Posterior cingulate gyrus (tissue), 11 donors: ENCODE results near the gene AARS2.

ENCODE experiments used
- DNase-seq, 10 donors: peaks; one replicate each; pipeline versions ENCODE4 v3.0.0 to v3.0.0-alpha.2; 2020 to 2021; ENCODE audit warnings: mixed read lengths in 3 of 10
- intact Hi-C: fragments of 100-400 bp; cut with DNase I; formaldehyde crosslinking; loops from one replicate; pipeline ENCODE4 v1.15.1; 2023

AARS2 gene

DNA sequence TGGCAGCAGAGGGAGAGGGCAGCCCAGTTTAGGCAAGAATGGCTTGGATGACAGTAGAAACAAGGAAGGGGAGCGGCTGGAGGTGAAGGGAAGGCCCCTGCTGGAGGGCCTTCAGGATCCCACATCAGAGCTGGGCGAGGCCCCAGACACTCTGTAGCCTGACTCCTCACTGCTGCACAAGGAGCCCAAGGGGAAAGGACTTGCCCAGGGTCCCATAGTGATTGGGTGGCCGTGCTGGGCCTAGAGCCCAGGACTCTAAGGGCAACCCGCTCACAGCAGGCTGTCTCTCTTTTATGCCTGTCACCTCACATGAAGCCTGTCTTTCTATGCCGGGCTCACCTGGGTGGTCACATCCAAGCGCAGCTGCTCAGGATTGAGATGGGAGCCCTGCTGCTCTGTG is 9.3 kb downstream of the AARS2 start:
- intact Hi-C loops: loop anchor here (1.0 kb wide), 1 partner anchor 36 kb away; no protein-coding TSS in a partner anchor
- peak in 1 of 10 donors; percentile 55 for DNase-seq

GRCh38 chr6:44302856-44303255 is 10.3 kb downstream of the AARS2 start:
- peak in 1 of 10 donors; percentile 72 for DNase-seq
- intact Hi-C loops: no loop called here

DNA sequence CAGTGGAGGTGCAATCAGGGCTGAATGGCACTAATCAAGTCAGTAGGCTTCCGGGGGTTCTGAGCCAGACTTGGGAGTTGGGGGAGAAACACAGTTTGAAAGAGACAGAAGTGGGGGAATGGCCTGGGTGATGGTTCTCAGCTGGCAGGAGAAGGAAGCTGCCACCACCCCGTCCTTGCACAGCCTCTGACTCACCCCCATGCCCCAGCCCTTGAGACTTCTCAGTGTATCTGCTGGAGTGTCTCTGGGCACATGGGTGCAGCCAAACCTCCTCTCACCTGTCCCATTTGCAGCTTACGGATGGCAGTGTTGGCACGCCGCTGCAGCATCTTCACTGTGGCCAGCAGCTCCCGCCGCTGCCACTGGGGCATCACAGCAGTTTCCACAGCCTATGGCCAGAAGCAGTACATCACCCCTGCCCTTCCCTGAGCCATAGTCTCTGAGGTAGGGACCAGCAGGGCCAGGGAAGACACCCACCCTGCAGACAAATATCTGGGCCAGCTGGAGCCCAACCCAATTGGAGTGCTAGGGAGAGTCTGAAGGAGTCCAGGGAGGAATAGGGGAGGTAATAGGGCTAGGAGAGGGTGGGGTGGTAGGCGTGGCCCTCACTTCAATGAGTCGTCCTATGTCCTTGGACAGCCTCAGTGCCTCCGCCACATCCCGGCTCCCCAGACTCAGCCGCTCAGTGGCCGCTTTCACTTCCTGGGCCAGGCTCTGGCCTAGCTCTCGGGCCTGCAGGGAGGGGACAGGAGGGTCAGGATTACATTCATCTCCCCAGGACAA is 11.2 kb downstream of the AARS2 start:
- intact Hi-C loops: no loop called here

DNA sequence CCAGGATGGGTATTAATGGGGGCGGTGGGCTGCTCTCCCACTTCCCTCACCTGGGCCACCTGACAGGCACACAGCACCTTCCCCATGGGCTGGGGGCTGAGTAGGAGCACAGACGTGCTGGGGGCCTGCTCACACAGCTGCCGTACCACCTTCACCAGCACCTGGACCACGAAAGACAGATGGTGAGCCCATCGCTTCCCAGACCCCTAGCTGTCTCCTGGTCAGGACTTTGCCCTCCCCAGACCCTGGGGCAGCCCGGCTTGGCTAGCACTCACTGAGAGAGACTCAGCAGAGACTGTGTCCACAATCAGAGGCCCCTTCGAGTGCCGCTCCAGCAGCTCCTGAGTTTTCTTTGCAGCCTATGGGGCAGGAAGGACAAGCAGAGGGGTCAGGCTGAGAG is 12.0 kb downstream of the AARS2 start:
- intact Hi-C loops: no loop called here
- peak in 2 of 10 donors; percentile 28 to 71 for DNase-seq

More for the DNA sequence above, 11.2 kb downstream of the AARS2 start:
- peak in 1 of 10 donors; percentile 28 for DNase-seq

GRCh38 chr6:44300292-44300823 is 12.8 kb downstream of the AARS2 start:
- intact Hi-C loops: no loop called here
- DNase-seq: peak in 2 of 10 donors; percentile 35 to 43

GRCh38 chr6:44298864-44299263 is 14.3 kb downstream of the AARS2 start:
- intact Hi-C loops: no loop called here
- DNase-seq: peak in 1 of 10 donors; percentile 43

- intact Hi-C loops: no loop called here
- peak in 1 of 10 donors; percentile 72 for DNase-seq
Observed at GRCh38 chr6:44298055-44298803, 14.9 kb downstream of the AARS2 start.

GRCh38 chr6:44297063-44298038 is 15.8 kb downstream of the AARS2 start:
- intact Hi-C loops: no loop called here
- peak in 9 of 10 donors; percentile 51 to 96 (median 70) for DNase-seq

GRCh38 chr6:44294832-44295791 is 18.0 kb downstream of the AARS2 start:
- intact Hi-C loops: no loop called here
- peak in 4 of 10 donors; percentile 5 to 58 (median 46) for DNase-seq

GRCh38 chr6:44292661-44293365 is 20.3 kb downstream of the AARS2 start:
- intact Hi-C loops: no loop called here
- DNase-seq: peak in 2 of 10 donors; percentile 18 to 82

- intact Hi-C loops: no loop called here
- DNase-seq: peak in 3 of 10 donors; percentile 64 to 67 (median 65)
Observed at GRCh38 chr6:44291841-44292240, 21.3 kb downstream of the AARS2 start.

DNA sequence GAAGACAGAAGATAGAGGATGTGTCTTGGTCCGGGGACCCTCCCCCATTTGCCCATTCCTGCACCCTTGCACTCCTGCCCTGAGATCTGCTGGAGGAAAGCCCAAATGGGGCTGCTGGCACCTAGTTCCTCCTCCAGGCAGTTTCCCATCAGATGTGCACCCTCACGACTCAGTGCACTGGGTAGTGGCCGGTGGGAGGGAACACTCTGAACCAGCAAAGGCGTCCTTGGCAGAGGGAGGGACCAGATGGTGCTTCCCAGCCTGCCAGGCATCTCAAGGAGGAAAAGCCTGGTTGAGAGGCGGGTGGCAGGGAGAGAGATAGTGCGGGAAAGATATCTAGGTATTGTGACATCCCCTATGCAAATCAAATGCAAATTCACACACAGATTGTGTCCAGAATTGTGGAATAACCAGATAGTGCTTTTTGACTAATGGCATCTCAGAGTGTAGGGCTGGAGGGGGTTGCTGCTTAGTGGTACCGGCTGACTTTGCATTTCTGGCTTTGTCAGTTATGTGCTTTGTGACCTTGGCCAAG is 23.4 kb downstream of the AARS2 start:
- DNase-seq: peak in 9 of 10 donors; percentile 43 to 97 (median 76)
- intact Hi-C loops: no loop called here

DNA sequence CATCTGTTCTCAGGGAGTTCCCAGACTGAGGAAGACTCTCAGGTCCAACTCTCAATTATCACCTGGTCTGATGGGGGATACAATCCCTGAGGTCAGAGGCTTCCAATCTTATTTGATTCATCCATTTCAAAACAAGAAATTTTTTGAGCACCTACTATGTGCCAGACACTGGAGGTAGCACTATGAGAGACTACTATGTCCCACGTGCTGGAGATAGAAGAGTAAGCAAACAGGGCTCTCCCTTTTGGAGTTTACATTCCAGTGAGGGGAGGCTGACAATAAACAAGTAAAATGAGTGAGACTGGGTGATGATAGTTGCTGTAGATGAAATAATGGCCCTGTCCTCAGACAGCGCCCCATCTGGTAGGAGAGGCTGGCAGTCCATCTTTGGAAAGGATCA is 26.4 kb downstream of the AARS2 start:
- intact Hi-C loops: no loop called here
- no peak for DNase-seq

- peak in 1 of 10 donors; percentile 29 for DNase-seq
- intact Hi-C loops: no loop called here
Observed at GRCh38 chr6:44286285-44286565, 26.9 kb downstream of the AARS2 start.

GRCh38 chr6:44285552-44286284 is 27.4 kb downstream of the AARS2 start:
- intact Hi-C loops: no loop called here
- peak in 1 of 10 donors; percentile 76 for DNase-seq

- DNase-seq: no peak
Observed at GRCh38 chr6:44284867-44285266, 28.3 kb downstream of the AARS2 start.

DNA sequence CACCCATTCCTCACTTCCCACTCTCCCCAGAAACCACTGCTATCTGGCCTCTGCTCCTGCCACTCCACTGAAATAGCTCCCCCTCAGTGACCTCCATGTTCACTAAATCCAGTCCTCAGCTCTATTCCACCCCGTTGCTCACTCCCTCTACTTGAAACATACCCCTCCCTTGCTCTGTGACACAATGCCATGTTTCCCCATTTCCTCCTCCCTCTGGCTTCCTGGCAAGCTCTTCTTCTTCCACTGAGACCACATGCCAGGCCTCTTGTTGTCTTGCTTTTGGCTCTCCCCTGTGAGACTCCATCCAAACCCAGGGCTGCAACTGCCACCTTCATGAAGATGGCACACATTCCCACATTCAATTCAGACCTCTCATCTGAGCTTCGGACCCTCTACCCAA is 29.0 kb downstream of the AARS2 start:
- DNase-seq: peak in 1 of 10 donors; percentile 43
- intact Hi-C loops: no loop called here

More at GRCh38 chr6:44284867-44285266, 28.3 kb downstream of the AARS2 start:
- intact Hi-C loops: no loop called here
